GM19324 (cell line): ENCODE results near the gene NTNG2.
"Not testable (repeated sequence)": the region's sequence is repeated elsewhere in the genome, so short reads cannot be mapped to it uniquely, and the experiment has no call there.

ENCODE experiments used
- ATAC-seq: cut with Tn5 transposase; IDR thresholded peaks from one replicate; pipeline ENCODE4 v1.9.1; 2021; ENCODE audit warnings: mild to moderate bottlenecking, moderate library complexity; ENCODE audit not compliant: unreplicated experiment, low FRiP score

Gene NTNG2

GRCh38 chr9:132161743-132162184, at the start of gene NTNG2:
Gene NTNG2 (plus strand): TSS chr9:132162058. CDS start chr9:132166832, 4,774 bp downstream.
- no peak for ATAC-seq

- no peak for ATAC-seq
Observed at GRCh38 chr9:132114102-132114707, 47.7 kb upstream of the NTNG2 start.

DNA sequence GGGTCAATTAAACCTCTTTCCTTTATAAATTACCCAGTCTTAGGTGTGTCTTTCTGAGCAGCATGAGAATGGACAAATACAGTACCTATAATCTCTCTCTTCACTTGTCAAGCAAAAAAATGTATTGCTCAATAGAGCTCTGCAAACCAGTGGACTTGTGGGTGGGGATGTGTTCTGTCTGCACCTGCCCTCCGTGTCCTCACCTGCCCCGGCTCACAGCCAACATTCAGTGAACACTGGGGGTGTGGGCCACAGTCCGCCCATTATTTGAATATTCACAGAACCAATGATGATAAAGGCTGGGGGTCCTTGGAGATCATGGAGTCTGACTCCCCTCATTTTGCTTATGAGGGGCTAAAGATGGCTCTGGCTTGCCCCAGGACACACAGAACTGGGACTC, 45.3 kb upstream of the NTNG2 start:
- ATAC-seq, result no peak

DNA sequence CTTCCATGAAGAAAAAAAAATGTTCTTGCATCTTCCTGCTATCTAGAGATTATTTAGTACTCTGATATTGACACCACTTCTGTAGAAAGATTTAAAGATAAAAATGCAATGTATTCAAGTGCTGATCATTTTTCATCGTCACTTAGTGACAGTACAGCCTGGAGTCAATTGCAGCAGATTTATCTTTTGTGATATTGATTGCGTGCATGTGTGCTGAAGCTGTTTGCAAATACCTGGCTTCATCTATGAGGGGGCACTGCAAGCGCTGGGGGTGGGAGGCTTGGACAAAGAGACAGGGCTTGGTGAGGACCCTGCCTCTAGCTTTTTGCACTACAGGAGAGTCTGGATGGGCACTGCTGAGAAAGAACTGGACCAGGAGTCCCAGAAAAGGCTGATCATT, 44.2 kb upstream of the NTNG2 start:
- no peak for ATAC-seq

GRCh38 chr9:132121021-132121420, 40.8 kb upstream of the NTNG2 start:
- ATAC-seq, result no peak

DNA sequence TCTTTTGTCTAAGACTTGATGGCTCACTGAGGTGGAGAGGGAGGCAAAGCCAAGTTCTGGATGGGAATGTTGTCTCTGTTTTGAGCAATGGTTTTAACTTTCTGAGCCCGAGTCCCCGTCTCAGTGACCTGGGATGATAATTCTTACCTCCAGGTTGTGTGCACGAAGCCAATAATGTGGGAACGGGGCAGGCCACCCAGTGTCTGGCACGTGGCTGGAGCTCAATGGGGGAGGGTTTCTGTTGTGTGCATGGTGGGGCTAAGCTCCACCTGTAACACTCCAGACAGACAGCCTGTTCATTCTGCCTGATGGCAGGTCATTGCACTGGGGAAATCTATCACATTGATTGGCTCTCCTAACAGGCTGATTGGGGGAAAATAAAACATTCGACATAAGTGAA, 37.1 kb upstream of the NTNG2 start:
- ATAC-seq, result no peak

- ATAC-seq, result no peak
Observed at GRCh38 chr9:132125361-132125760, 36.5 kb upstream of the NTNG2 start.

- no peak for ATAC-seq
Observed at GRCh38 chr9:132125944-132126679, 35.7 kb upstream of the NTNG2 start.

DNA sequence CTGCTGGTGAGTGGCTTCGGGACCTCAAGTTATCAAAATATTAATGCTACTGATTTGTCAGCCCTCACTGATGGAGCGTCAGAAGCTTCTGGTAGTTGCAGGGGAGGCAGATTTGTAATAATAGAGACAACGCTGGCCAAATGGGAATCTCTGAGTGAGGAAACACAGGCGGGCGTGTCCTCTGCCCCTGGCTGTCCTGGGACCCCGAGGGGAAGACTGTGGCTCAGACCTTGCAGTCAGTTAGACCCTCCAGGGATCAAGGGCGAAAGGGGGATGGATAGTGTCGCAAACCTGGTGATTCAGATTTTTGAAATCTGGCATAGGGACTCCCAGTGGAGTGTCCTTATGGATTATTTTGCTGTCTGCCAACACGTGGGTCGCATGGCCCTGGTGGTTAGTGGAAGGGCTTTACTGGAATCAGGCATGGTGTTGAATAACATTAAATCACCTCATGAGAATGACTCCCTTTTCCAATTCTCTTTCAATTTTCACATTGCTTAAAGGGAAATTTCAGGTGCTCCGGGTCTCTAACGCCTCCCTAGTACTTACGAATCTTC, 35.1 kb upstream of the NTNG2 start:
- no peak for ATAC-seq

DNA sequence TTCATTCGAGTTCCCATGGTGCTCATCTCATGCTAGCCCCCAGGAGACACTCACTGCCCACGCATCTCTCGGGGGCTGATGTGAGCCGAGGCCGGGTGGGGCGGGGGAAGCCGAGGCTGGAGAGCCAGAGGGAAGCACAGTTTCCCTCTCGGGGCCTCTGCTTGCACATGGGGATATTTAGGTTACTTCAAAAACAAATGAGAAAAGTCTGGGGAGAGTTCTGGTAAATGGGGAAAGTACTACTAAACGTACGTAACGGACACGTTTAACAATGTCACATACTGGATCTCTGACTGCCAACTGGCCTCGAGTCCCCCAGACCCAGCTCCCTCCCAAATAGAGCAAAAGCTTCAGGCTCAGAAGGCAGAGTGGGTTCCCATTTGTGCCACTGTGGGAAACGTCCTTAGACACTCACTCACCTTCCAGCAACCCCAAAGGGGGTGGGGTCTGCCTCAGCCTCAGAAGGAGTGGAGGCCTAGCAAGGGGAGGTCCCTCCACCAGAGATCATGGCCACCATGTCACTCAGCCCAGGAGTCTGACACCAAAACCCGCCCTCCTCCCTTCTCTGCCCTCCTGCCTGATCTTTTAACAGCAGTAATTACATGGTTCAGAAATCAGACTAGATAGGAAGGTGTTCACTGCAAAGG, 33.8 kb upstream of the NTNG2 start:
- no peak for ATAC-seq

- ATAC-seq, result no peak
Observed at GRCh38 chr9:132129535-132129934, 32.3 kb upstream of the NTNG2 start.

DNA sequence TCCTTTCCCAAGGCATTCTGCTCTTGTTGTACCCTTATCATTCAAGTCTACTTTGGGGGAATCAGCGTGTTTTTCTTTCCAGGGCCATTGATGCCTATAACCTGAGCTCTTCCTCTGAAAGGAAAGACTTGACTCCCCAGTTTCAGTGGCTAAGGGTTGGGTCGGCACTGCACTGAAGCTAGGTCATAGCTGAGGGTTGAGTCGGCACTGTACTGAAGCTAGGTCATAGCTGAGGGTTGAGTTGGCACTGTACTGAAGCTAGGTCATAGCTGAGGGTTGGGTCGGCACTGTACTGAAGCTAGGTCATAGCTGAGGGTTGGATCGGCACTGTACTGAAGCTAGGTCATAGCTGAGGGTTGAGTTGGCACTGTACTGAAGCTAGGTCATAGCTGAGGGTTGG, 27.8 kb upstream of the NTNG2 start:
- ATAC-seq, result not testable (repeated sequence)

DNA sequence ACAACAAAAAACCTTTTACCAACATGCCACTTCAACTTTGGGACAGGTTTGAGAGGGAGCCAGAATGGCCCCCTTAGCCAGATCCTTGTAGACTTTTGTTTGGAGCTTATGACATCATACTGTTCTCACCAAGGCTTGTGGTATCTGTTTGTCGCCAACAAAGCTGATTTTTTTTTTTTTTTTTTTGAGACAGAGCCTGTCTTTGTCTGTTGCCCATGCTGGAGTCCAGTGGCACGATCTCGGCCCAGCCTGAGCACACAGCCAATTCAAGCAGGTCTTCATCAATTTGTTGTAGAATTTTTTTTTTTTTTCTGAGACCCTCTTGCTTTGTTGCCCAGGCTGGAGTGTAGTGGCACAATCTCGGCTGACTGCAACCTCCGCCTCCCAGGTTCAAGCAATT, 26.4 kb upstream of the NTNG2 start:
- no peak for ATAC-seq

DNA sequence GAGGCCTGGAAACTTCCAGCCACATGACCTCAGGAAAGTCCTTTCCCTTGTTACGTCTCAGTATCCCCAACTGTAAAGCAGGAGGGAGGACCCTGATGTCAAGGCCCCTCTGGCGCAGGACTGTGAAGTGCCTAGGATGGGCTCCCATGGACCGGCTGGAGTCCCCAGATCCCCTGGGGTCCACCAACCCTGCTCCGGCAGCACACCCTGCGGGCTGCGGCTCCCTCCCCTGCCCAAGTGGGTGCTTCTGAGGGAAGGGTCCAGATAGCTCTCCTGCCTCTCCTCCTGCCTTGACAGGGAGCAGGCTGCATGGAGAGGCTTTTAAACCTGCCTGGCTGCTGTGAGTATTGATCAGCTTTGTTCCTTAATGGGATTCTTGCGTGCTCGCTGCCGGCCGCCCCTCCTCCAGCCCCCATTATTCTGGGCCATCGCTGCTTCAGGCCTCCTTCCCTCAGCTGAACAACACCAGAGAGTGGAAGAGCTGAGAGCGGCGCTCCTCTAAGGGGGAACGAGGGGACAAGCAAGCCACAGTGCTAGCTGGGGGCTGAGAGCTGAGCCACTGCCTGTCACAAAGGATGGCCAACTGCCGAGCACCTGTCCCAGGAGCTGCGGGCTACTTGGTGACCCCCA, 25.6 kb upstream of the NTNG2 start:
- ATAC-seq, result no peak

DNA sequence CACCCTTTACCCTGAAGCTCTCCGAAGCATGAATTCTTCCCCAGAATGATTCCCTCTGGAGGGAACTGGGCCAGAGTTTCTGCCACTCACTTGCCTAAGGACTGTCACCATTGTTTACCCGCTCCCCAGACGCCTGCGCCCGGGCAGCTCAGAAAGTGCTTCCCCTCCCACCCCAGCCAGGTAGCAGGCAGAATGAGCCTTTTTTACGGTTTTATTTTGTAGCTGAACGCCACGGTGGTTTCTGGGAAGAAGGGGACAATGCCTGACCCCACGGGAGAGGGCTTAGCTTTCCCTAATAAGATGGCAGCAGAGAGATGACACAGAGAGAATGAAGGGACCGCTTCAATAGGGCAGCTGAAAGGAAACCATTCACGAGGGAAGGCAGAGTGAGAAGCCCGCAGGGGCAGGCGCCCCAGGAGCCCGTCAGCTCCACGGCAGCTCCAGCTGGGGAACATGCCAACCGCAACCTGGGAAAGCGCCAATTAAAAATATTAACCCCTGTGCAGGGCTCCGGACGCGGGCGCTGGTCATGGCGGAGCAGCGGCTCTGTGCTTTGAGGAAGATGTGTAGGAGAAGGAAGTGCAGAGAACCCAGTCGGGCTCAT, 20.4 kb upstream of the NTNG2 start:
- ATAC-seq, result no peak

DNA sequence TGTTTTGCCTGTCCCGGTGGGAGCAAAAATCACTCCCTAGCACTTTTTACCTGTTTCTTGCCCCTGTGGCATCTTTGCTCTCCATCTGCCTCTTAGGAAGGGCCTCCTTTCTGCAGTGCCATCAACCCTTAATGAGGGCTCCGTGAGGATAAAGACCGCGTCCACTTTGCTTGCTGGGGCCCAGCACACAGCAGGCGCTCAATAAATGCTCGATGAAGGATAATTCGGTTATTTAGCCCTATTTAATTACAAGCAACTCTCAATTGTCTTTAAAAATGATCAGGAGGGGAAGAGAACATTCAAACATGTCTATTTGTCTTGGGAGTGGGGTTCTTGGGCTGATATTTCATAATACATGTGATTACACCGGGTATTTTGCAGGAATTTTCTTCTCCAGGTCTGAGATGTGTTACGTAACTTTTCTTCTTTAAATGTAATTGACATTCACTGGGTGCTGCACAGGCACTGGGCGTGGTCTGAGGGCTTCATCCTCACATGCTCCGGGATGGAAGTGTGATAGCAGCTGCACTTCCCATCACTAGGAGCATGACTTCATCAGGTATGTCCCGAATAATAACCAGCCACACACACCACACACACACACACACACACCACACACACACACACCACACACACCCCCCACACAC, 19.8 kb upstream of the NTNG2 start:
- ATAC-seq, result no peak

- no peak for ATAC-seq
Observed at GRCh38 chr9:132142924-132143323, 18.9 kb upstream of the NTNG2 start.

GRCh38 chr9:132143359-132143758, 18.5 kb upstream of the NTNG2 start:
- ATAC-seq, result no peak

DNA sequence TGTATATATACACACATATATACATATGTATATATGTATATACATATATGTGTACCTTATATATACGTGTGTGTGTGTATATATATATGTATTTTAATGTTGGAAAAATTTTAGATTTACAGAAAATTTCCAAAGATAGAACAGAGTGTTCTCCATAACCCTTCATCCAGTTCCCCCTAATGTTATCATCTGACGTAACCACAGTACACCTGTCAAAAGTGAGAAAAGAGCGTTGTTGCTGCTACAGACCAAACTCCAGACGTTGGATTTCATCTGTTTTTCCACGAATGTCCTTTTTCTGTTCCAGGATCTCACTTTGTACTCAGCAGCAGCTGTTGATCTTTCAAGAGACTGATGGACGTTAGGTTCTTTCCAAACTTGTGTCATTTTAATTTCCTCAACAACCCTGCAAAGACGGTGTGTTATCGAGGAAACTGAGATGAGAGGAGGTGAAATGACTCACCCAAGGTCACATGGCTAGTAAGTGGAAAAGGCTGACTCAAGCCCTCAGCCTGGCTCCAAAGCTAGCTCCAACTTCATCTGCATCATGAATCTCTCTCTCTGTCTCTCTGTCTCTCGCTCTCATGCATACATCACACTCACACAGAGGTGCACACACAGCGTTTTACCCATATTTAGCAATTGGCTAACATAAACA, 17.0 kb upstream of the NTNG2 start:
- ATAC-seq, result no peak

GRCh38 chr9:132146039-132146438, 15.8 kb upstream of the NTNG2 start:
- no peak for ATAC-seq
